Esophagus mucosa (tissue), 1 donor: ENCODE measurements around the gene CCDC85A. TPM values are rescaled to one million over a fixed set of nuclear protein-coding genes. Genes with fewer than 3 reads are reported as not detected.

ENCODE experiments used
- ATAC-seq: fragments of 200-7000 bp; cut with Tn5 transposase; one replicate; pipeline ENCODE4 v1.9.1; 2020
- total RNA-seq: library from RNA; stranded (reverse); gene quantifications from one replicate; pipeline ENCODE4 v1.2.4, GENCODE V29; 2023
- donor health status: DM: yes; HTN: yes; CAD: no.

Gene CCDC85A
- total RNA-seq, 1 donor from 2014 or later = 0.24 TPM

GRCh38 chr2:56244506-56244905, 60.7 kb downstream of the CCDC85A start:
- ATAC-seq = no peak

- ATAC-seq = no peak
Observed at GRCh38 chr2:56244911-56245530, 61.2 kb downstream of the CCDC85A start.

GRCh38 chr2:56248965-56249742, 65.4 kb downstream of the CCDC85A start:
- no peak for ATAC-seq

- no peak for ATAC-seq
Observed at GRCh38 chr2:56250153-56250729, 66.5 kb downstream of the CCDC85A start.

- no peak for ATAC-seq
Observed at GRCh38 chr2:56260415-56260814, 76.6 kb downstream of the CCDC85A start.

GRCh38 chr2:56262241-56262640, 78.5 kb downstream of the CCDC85A start:
- no peak for ATAC-seq

- ATAC-seq = no peak
Observed at GRCh38 chr2:56263876-56264275, 80.1 kb downstream of the CCDC85A start.

GRCh38 chr2:56266761-56267414, 83.1 kb downstream of the CCDC85A start:
- ATAC-seq = no peak

GRCh38 chr2:56267415-56267788, 83.6 kb downstream of the CCDC85A start:
- ATAC-seq = no peak

GRCh38 chr2:56268856-56269255, 85.1 kb downstream of the CCDC85A start:
- no peak for ATAC-seq

GRCh38 chr2:56271275-56271674, 87.5 kb downstream of the CCDC85A start:
- ATAC-seq = no peak

- no peak for ATAC-seq
Observed at GRCh38 chr2:56285224-56285623, 101.4 kb downstream of the CCDC85A start.

- no peak for ATAC-seq
Observed at GRCh38 chr2:56286936-56287335, 103.1 kb downstream of the CCDC85A start.

- ATAC-seq = no peak
Observed at GRCh38 chr2:56287508-56287907, 103.7 kb downstream of the CCDC85A start.

- no peak for ATAC-seq
Observed at GRCh38 chr2:56287974-56288373, 104.2 kb downstream of the CCDC85A start.

GRCh38 chr2:56288838-56289580, 105.2 kb downstream of the CCDC85A start:
- no peak for ATAC-seq

- no peak for ATAC-seq
Observed at GRCh38 chr2:56291711-56292110, 107.9 kb downstream of the CCDC85A start.

- ATAC-seq = no peak
Observed at GRCh38 chr2:56292951-56293350, 109.2 kb downstream of the CCDC85A start.

- no peak for ATAC-seq
Observed at GRCh38 chr2:56295666-56296065, 111.9 kb downstream of the CCDC85A start.

- ATAC-seq = no peak
Observed at GRCh38 chr2:56297671-56298070, 113.9 kb downstream of the CCDC85A start.

- ATAC-seq = no peak
Observed at GRCh38 chr2:56299171-56299691, 115.4 kb downstream of the CCDC85A start.

- ATAC-seq = no peak
Observed at GRCh38 chr2:56309626-56310170, 125.9 kb downstream of the CCDC85A start.
